ENCODE data around the gene QSER1.

DNA sequence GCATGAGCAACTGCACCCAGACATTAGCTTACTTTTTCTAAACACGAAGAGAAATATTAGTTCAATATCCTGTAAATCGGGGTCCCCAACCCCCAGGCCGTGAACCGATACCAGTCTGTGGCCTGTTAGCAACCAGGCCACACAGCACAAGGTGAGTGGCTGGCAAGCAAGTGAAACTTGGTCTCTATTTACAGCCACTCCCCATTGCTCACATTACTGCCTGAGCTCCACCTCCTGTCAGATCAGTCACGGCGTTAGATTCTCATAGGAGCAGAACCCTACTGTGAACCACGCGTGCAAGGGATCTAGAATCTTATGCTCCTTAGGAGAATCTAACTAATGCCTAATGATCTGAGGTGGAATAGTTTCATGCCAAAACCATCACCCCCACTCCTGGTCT lies 95.2 kb downstream of the QSER1 start:
- TF ChIP-seq, protein P1, sequence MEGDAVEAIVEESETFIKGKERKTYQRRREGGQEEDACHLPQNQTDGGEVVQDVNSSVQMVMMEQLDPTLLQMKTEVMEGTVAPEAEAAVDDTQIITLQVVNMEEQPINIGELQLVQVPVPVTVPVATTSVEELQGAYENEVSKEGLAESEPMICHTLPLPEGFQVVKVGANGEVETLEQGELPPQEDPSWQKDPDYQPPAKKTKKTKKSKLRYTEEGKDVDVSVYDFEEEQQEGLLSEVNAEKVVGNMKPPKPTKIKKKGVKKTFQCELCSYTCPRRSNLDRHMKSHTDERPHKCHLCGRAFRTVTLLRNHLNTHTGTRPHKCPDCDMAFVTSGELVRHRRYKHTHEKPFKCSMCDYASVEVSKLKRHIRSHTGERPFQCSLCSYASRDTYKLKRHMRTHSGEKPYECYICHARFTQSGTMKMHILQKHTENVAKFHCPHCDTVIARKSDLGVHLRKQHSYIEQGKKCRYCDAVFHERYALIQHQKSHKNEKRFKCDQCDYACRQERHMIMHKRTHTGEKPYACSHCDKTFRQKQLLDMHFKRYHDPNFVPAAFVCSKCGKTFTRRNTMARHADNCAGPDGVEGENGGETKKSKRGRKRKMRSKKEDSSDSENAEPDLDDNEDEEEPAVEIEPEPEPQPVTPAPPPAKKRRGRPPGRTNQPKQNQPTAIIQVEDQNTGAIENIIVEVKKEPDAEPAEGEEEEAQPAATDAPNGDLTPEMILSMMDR (IDR thresholded peaks at IDR 0.05 in 2 of 3, conservative IDR thresholded peaks at IDR 0.05 in 1 of 3; ENCODE audit: borderline replicate concordance in 1 of 3, insufficient read depth in 1 of 3, low read depth in 2 of 3, low read length in 2 of 3), result no peak
- TF ChIP-seq ELF1 (IDR thresholded peaks at IDR 0.05; ENCODE audit: borderline replicate concordance, low read depth) (no peak), POLR2A (IDR thresholded peaks at IDR 0.05; ENCODE audit: borderline replicate concordance, extremely low read depth, insufficient read depth, insufficient read length) (no peak), POLR2AphosphoS5 (IDR thresholded peaks at IDR 0.05; ENCODE audit: low read depth, low read length) (no peak), JUND (IDR thresholded peaks at IDR 0.05) (no peak), RAD21 (IDR thresholded peaks at IDR 0.05; ENCODE audit: low read depth) (no peak), SRF (IDR thresholded peaks at IDR 0.05; ENCODE audit: low read depth) (no peak), ZNF274 (IDR thresholded peaks at IDR 0.05; ENCODE audit: low read depth, low read length) (no peak), EZH2 (IDR thresholded peaks at IDR 0.05) (no peak), SP1 (IDR thresholded peaks at IDR 0.05; ENCODE audit: low read depth) (no peak), CEBPB (IDR thresholded peaks at IDR 0.05; ENCODE audit: low read depth) (no peak)
- TF ChIP-seq, protein P2, sequence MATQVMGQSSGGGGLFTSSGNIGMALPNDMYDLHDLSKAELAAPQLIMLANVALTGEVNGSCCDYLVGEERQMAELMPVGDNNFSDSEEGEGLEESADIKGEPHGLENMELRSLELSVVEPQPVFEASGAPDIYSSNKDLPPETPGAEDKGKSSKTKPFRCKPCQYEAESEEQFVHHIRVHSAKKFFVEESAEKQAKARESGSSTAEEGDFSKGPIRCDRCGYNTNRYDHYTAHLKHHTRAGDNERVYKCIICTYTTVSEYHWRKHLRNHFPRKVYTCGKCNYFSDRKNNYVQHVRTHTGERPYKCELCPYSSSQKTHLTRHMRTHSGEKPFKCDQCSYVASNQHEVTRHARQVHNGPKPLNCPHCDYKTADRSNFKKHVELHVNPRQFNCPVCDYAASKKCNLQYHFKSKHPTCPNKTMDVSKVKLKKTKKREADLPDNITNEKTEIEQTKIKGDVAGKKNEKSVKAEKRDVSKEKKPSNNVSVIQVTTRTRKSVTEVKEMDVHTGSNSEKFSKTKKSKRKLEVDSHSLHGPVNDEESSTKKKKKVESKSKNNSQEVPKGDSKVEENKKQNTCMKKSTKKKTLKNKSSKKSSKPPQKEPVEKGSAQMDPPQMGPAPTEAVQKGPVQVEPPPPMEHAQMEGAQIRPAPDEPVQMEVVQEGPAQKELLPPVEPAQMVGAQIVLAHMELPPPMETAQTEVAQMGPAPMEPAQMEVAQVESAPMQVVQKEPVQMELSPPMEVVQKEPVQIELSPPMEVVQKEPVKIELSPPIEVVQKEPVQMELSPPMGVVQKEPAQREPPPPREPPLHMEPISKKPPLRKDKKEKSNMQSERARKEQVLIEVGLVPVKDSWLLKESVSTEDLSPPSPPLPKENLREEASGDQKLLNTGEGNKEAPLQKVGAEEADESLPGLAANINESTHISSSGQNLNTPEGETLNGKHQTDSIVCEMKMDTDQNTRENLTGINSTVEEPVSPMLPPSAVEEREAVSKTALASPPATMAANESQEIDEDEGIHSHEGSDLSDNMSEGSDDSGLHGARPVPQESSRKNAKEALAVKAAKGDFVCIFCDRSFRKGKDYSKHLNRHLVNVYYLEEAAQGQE (IDR thresholded peaks at IDR 0.05; ENCODE audit: low read depth), result no peak
- TF ChIP-seq, protein P3, sequence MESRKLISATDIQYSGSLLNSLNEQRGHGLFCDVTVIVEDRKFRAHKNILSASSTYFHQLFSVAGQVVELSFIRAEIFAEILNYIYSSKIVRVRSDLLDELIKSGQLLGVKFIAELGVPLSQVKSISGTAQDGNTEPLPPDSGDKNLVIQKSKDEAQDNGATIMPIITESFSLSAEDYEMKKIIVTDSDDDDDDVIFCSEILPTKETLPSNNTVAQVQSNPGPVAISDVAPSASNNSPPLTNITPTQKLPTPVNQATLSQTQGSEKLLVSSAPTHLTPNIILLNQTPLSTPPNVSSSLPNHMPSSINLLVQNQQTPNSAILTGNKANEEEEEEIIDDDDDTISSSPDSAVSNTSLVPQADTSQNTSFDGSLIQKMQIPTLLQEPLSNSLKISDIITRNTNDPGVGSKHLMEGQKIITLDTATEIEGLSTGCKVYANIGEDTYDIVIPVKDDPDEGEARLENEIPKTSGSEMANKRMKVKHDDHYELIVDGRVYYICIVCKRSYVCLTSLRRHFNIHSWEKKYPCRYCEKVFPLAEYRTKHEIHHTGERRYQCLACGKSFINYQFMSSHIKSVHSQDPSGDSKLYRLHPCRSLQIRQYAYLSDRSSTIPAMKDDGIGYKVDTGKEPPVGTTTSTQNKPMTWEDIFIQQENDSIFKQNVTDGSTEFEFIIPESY (IDR thresholded peaks at IDR 0.05; ENCODE audit: extremely low read depth, insufficient replicate concordance, low read length), result no peak
